HepG2 (cell line): ENCODE results near the gene THRSP.
"Not testable (repeated sequence)": the region's sequence is repeated elsewhere in the genome, so short reads cannot be mapped to it uniquely, and the experiment has no call there.

Experiments
- YEATS4 ChIP-seq: sonication (generic); formaldehyde crosslinking; IDR thresholded peaks from 2 replicates; pipeline ENCODE4 v1.4.0; 2020; ENCODE audit warnings: missing genetic modification reagents, borderline replicate concordance
- ZNF558 ChIP-seq: sonication (generic); formaldehyde crosslinking; IDR thresholded peaks from 2 replicates; pipeline ENCODE4 v1.9.0; 2022; ENCODE audit warnings: mild to moderate bottlenecking, missing genetic modification reagents, borderline replicate concordance

DNA sequence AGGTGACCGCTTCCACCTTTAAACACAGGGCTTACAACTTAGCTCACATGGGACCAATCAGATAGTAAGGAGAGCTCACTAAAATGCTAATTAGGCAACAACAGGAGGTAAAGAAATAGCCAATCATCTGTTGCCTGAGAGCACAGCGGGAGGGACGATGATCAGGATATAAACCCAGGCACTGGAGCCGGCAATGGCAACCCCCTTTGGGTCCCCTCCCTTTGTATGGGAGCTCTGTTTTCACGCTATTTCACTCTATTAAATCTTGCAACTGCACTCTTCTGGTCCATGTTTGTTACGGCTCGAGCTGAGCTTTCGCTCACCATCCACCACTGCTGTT, 22.3 kb upstream of the THRSP start:
- TF ChIP-seq ZNF558, YEATS4 (CRISPR knock-in tag): not testable (repeated sequence)
